ENCODE results near the gene TRAPPC14. TPM values are rescaled to one million over a fixed set of nuclear protein-coding genes. Genes with fewer than 3 reads are reported as not detected.

TRAPPC14 gene
- total and polyA plus RNA-seq, 9 of the 15 experiments (the other 6 are each of a cell fraction or from before 2014, with no cell fraction given), result 0.42 to 45.9 (median 18.2) TPM

- DNase-seq (ENCODE audit: extremely low read depth in 1 of 4, low spot score in 3 of 4) (peak; percentile 48 to 80 (median 63)), ATAC-seq (peak; percentile 33), FAIRE-seq (peak; percentile 77)
- in situ Hi-C loops (cut with MboI) (loop anchor here (5.0 kb wide), 2 partner anchors 132 to 207 kb away; partner anchors contain the start of gene TRIM4), intact Hi-C loops (cut with micrococcal nuclease) (loop anchor here (5.0 kb wide), 2 partner anchors 77 to 147 kb away; partner anchors contain the start of genes AZGP1 and ZSCAN21)
- 50% methylated on average over 4 of the region's 4 CpGs for WGBS (ENCODE audit: insufficient coverage, low coverage, missing lambda C conversion rate)
- peaks cover 29% of the 10 kb centered on the region for H3K79me2 ChIP-seq (ENCODE audit: control insufficient read depth, insufficient read depth, low read length)
- H3K27me3 ChIP-seq (ENCODE audit: control insufficient read depth in 2 of 2, insufficient read depth in 2 of 2, low read length in 2 of 2), result no peaks in the 10 kb centered on the region
- H2AFZ ChIP-seq (ENCODE audit: low read depth, low read length), result no peak overlapping the region
- H3K9me1 ChIP-seq (ENCODE audit: control insufficient read depth, insufficient read depth, low read length), result no peaks in the 10 kb centered on the region
- H3K36me3 ChIP-seq (ENCODE audit: control insufficient read depth, insufficient read depth, low read length), result no peaks in the 10 kb centered on the region
- peak overlapping the region; percentile 74 for H3K4me2 ChIP-seq (ENCODE audit: insufficient read depth, low read length)
- H4K20me1 ChIP-seq (replicated peaks; ENCODE audit: control insufficient read depth, insufficient read depth, low read length), result 0 out of 2 replicates have a peak, but pooled peaks cover 3% of the 10 kb centered on the region
- H3K4me3 ChIP-seq, result no peak overlapping the region; the same call in 1 of the 2 replicates
- CTCF ChIA-PET (ENCODE audit: low intra/inter-chr PET ratio), result no interaction called here
- H3K9me3 ChIP-seq (replicated peaks; ENCODE audit: control insufficient read depth, insufficient read depth, low read depth, low read length), result no peaks in the 10 kb centered on the region
- peak overlapping the region; percentile 61 to 69; a peak in 3 of 4 replicates for H3K9ac ChIP-seq (ENCODE audit: insufficient read depth in 1 of 2, low read depth in 2 of 2, low read length in 2 of 2)
- no TSS peak for BruUV-seq (replicated peaks)
- peak overlapping the region; percentile 80 for H3K27ac ChIP-seq (ENCODE audit: extremely low read depth, low read depth, low read length)
- POLR2A ChIA-PET, result interaction anchor here (0.6 to 5.7 kb wide), 23 partner anchors 9 to 877 kb away, joined by 3 to 45 read pairs (median 3); partner anchors contain the start of genes AP4M1, COPS6, MCM7 and MEPCE
- peaks cover 42 to 70% of the 10 kb centered on the region in 2 experiments for H3K4me1 ChIP-seq (replicated peaks in 1 of 2; ENCODE audit: control insufficient read depth in 2 of 2, insufficient read depth in 2 of 2, low read length in 2 of 2)
- TF ChIP-seq TAF7 (tag; IDR thresholded peaks at IDR 0.05) (0 out of 2 replicates have a peak, but pooled peaks have one; percentile 25), ARID1B (IDR thresholded peaks at IDR 0.05) (peak; percentile 16; the same call in 1 of the 2 replicates), PYGO2 (tag; IDR thresholded peaks at IDR 0.05) (0 out of 2 replicates have a peak, but pooled peaks have one; percentile 31), NFRKB (IDR thresholded peaks at IDR 0.05; ENCODE audit: low read depth) (peak; percentile 9; the same call in 1 of the 2 replicates), ZFP30 (CRISPR knock-in tag; IDR thresholded peaks at IDR 0.05; ENCODE audit: borderline replicate concordance) (no peak), SPI1 (IDR thresholded peaks at IDR 0.05; ENCODE audit: borderline replicate concordance, low read depth, low read length) (peak; percentile 18; the same call in 1 of the 2 replicates), NR1H2 (CRISPR knock-in tag; IDR thresholded peaks at IDR 0.05) (no peak), ZNF592 (IDR thresholded peaks at IDR 0.05) (peak; percentile 86)
- TF ChIP-seq, protein P1, sequence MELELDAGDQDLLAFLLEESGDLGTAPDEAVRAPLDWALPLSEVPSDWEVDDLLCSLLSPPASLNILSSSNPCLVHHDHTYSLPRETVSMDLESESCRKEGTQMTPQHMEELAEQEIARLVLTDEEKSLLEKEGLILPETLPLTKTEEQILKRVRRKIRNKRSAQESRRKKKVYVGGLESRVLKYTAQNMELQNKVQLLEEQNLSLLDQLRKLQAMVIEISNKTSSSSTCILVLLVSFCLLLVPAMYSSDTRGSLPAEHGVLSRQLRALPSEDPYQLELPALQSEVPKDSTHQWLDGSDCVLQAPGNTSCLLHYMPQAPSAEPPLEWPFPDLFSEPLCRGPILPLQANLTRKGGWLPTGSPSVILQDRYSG (tag; conservative IDR thresholded peaks at IDR 0.05; ENCODE audit: low read depth), result peak; percentile 50
- TF ChIP-seq, protein P2, sequence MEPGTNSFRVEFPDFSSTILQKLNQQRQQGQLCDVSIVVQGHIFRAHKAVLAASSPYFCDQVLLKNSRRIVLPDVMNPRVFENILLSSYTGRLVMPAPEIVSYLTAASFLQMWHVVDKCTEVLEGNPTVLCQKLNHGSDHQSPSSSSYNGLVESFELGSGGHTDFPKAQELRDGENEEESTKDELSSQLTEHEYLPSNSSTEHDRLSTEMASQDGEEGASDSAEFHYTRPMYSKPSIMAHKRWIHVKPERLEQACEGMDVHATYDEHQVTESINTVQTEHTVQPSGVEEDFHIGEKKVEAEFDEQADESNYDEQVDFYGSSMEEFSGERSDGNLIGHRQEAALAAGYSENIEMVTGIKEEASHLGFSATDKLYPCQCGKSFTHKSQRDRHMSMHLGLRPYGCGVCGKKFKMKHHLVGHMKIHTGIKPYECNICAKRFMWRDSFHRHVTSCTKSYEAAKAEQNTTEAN (CRISPR knock-in tag; IDR thresholded peaks at IDR 0.05), result no peak
- TF ChIP-seq, protein P3, sequence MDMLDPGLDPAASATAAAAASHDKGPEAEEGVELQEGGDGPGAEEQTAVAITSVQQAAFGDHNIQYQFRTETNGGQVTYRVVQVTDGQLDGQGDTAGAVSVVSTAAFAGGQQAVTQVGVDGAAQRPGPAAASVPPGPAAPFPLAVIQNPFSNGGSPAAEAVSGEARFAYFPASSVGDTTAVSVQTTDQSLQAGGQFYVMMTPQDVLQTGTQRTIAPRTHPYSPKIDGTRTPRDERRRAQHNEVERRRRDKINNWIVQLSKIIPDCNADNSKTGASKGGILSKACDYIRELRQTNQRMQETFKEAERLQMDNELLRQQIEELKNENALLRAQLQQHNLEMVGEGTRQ (CRISPR knock-in tag; IDR thresholded peaks at IDR 0.05), result no peak
These were observed 34.0 kb downstream of the TRAPPC14 start for GRCh38 chr7:100124301-100125230.
